A673 (cell line): Measurements from ENCODE around the gene SMS.

ENCODE experiments used
- CTCF ChIP-seq: fragments of 300-800, 200-600 bp; sonication (generic); conservative IDR thresholded peaks from 2 replicates; pipeline ENCODE4 v1.5.1; 2017; ENCODE audit warnings: low read depth, mild to moderate bottlenecking, antibody characterized with exemption, low read length, moderate library complexity, mixed read lengths
- EZH2 ChIP-seq: fragments of 200-600 bp; sonication (generic); IDR thresholded peaks from 2 replicates; pipeline ENCODE4 v1.6.1; 2017; ENCODE audit warnings: borderline replicate concordance, low read depth, mild to moderate bottlenecking, mixed read lengths, antibody characterized with exemption, low read length; ENCODE audit not compliant: poor library complexity, severe bottlenecking

GRCh38 chrX:21982311-21982710 lies 41.8 kb downstream of the SMS start:
- TF ChIP-seq CTCF = no peak
- no peak for TF ChIP-seq EZH2
